Bronchial epithelial cell (primary cell): ENCODE data around the gene PDE11A. TPM values are rescaled to one million over a fixed set of nuclear protein-coding genes. Genes with fewer than 3 reads are reported as not detected.

Source experiments
- DNase-seq: peaks from one replicate; pipeline ENCODE4 v3.0.0-alpha.2; 2010; ENCODE audit warnings: low read depth
- FAIRE-seq: peaks from 2 replicates; lab custom pipeline; 2011; peaks lifted over from hg19 to GRCh38; lab: Jason Lieb, UNC
- H3K27me3 ChIP-seq: 2 replicates; pipeline ENCODE4 v1.5.1; 2011; ENCODE audit warnings: low read length; ENCODE audit not compliant: control insufficient read depth, insufficient read depth
- H3K36me3 ChIP-seq: 2 replicates; pipeline ENCODE4 v1.5.1; 2011; ENCODE audit warnings: low read length; ENCODE audit not compliant: control insufficient read depth, insufficient read depth
- H3K4me3 ChIP-seq: 2 replicates; pipeline ENCODE4 v1.5.1; 2011; ENCODE audit warnings: mild to moderate bottlenecking, low read depth, low read length, control low read depth
- total RNA-seq: library from RNA; depleted of rRNA; stranded (reverse); fragments of >200 nt; gene quantifications from 2 replicates; pipeline ENCODE4 v1.2.1, GENCODE V29; 2014
- TF ChIP-seq, protein P1 (sequence below): IDR thresholded peaks from 2 replicates; pipeline ENCODE4 v1.5.1; 2011; ENCODE audit warnings: mild to moderate bottlenecking, moderate library complexity, low read length, control low read depth, inconsistent platforms; ENCODE audit not compliant: insufficient read depth, severe bottlenecking

Gene PDE11A
- total RNA-seq, 1 donor from 2014 or later, result not detected

DNA sequence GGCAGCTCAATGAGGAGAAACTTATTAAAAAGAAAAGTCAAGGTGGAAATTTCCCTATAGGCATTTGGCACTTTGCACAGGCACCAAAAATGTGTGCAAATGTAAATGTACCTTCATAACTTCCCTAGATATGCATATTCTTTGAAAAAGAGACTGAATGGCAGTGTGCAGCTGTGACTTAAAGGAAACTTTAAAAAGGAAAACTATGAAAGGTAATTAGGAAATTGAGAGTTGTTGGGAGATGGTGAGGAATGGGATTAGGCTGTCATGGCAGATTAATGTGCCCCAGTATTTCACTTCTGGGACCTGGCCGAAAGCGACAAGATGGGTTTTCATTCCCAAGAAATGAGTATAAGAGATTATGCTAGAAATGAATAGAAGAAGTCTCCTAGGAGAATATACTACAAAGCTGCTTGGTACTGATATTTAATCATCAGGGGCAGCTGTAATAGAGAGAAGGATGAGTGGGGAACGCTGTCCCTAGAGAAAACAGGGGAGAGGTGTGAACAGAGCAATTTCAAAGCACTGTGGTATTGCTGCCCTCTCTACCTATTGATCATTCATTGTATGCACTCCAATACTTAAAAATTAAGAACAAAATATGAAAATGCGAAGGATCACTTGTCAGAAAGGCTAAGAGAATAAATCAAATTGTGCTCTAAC is 366.9 kb downstream of the PDE11A start:
- H3K4me3 ChIP-seq, result no peak overlapping the region
- H3K27me3 ChIP-seq, result no peaks in the 10 kb centered on the region
- DNase-seq, result no peak
- no peaks in the 10 kb centered on the region for H3K36me3 ChIP-seq
- FAIRE-seq, result no peak
- TF ChIP-seq, protein P1, sequence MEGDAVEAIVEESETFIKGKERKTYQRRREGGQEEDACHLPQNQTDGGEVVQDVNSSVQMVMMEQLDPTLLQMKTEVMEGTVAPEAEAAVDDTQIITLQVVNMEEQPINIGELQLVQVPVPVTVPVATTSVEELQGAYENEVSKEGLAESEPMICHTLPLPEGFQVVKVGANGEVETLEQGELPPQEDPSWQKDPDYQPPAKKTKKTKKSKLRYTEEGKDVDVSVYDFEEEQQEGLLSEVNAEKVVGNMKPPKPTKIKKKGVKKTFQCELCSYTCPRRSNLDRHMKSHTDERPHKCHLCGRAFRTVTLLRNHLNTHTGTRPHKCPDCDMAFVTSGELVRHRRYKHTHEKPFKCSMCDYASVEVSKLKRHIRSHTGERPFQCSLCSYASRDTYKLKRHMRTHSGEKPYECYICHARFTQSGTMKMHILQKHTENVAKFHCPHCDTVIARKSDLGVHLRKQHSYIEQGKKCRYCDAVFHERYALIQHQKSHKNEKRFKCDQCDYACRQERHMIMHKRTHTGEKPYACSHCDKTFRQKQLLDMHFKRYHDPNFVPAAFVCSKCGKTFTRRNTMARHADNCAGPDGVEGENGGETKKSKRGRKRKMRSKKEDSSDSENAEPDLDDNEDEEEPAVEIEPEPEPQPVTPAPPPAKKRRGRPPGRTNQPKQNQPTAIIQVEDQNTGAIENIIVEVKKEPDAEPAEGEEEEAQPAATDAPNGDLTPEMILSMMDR, result no peak

DNA sequence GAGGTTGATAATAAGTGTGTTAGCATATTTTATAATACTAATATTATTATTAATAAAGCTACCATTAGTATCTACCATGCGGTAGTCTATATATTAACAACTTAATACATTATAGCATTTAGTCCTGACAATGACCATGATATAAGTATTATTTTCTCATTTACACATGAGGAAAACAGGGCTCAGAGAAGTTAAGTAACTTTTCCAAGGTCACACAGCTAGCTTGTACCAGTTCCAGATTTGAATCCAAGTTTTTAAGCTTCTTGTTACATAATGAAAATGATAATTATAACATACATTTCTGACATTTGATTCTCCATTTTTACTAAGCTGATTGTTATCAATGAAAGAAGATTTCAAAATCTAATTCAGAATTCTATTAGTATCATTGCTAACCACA is 369.4 kb downstream of the PDE11A start:
- TF ChIP-seq, protein P1, result no peak
- FAIRE-seq, result no peak
- no peak overlapping the region for H3K4me3 ChIP-seq
- H3K27me3 ChIP-seq, result no peaks in the 10 kb centered on the region
- no peaks in the 10 kb centered on the region for H3K36me3 ChIP-seq
- DNase-seq, result no peak

DNA sequence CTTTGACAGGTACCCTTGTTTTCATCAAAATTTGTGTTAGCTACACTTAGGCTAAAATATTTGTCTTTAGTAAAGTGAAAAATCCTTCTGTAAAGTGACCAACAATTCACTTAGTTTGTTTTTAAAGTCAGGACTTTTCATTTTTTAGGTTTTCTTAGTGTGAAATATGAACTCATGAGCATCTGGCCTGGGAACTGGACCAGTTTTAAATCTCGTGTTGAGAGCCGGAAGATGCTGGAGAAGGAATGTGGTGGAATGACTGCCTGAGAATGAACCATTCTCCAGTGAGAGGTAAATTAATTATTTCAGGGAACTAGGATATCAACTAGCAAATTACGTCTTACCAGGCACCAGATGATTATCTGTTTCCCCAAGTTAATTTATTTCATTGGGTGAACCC is 374.3 kb downstream of the PDE11A start:
- H3K4me3 ChIP-seq, result no peak overlapping the region
- DNase-seq, result no peak
- TF ChIP-seq, protein P1, result no peak
- H3K36me3 ChIP-seq, result no peaks in the 10 kb centered on the region
- FAIRE-seq, result no peak
- H3K27me3 ChIP-seq, result no peaks in the 10 kb centered on the region

DNA sequence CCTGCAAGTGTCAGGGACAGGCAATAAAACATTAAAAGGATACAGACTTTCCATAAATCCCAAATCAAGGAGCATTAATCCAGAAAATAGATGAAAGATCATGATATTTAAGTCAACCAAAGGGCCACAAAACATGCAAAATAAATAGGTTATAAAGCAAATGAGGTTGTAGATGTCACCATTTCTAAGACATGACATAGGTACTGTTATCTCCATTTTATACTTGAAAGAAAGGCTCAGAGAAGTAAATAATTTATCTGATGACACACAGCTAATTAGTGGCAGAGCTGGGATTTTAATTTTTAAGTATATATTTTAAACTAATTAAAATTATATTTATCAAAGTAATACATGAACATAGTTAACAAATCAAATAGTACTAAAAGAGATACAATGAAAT is 378.2 kb downstream of the PDE11A start:
- DNase-seq (no peak), FAIRE-seq (no peak)
- Histone ChIP-seq H3K4me3 (no peak overlapping the region), H3K36me3 (no peaks in the 10 kb centered on the region), H3K27me3 (no peaks in the 10 kb centered on the region)
- TF ChIP-seq, protein P1, result no peak

DNA sequence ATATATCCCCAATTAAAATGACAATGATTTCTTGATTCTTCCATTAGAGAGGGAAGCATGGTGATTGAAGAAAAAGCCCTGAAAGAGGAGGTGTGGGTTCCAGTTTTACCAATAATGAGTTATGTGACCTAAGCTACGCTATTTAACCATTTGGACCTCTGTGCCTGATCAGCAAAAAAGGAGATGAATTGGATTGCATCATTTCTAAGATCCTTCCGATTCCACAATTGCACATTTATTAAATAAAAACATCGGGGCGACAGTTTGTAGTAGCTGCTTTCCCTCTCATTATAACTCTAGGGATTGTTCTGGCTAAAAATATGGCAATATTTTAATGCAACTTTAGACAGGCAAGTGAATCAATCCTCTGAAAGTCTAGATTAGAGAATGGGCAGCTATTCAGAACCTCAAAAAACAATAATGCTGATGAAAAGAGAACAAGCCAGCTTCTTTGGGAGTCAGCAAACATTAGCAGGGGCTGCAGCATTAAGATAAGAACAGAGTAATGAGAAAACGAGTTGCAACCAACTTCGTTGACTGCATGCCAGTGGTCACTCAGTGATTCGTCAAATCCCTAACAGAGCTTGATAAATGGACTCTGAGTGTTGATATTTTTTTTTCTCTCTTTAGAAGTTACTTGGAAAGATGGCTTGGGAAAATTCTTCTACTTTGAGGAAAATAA is 378.8 kb downstream of the PDE11A start:
- FAIRE-seq (no peak), DNase-seq (no peak)
- H3K27me3 ChIP-seq, result no peaks in the 10 kb centered on the region

More for the DNA sequence above, 378.8 kb downstream of the PDE11A start:
- H3K4me3 ChIP-seq, result no peak overlapping the region
- TF ChIP-seq, protein P1, result no peak
- H3K36me3 ChIP-seq, result no peaks in the 10 kb centered on the region
